Stomach (tissue), 9 donors: ENCODE data around the gene NKIRAS2. TPM values are rescaled to one million over a fixed set of nuclear protein-coding genes. Genes with fewer than 3 reads are reported as not detected.

Experiments
- DNase-seq, 2 donors: peaks; one replicate each; pipeline versions ENCODE4 v3.0.0 to v3.0.0-alpha.2; 2013 to 2019
- H3K27ac ChIP-seq, 5 donors: fragments of 200-600 bp in 4 of 5; sonication (generic) in 4 of 5; one replicate each; pipeline ENCODE4 v1.5.1; 2013 to 2019; ENCODE audit warnings: mild to moderate bottlenecking in 1 of 5, moderate library complexity in 1 of 5
- H3K27me3 ChIP-seq, 3 donors: fragments of 200-600 bp; sonication (generic); one replicate each; pipeline ENCODE4 v1.5.1; 2017 to 2019; ENCODE audit warnings: mixed run types in 1 of 3
- H3K36me3 ChIP-seq, 4 donors: fragments of 200-600 bp; sonication (generic); 1 replicate in 3 of 4; 2 replicates in 1 of 4; pipeline ENCODE4 v1.5.1; 2016 to 2019
- H3K4me1 ChIP-seq, 4 donors: fragments of 200-600 bp; sonication (generic); one replicate each; pipeline ENCODE4 v1.5.1; 2016 to 2019
- H3K4me3 ChIP-seq, 4 donors: fragments of 200-600 bp; sonication (generic) in 3 of 4; one replicate each; pipeline ENCODE4 v1.5.1; 2016 to 2019; ENCODE audit warnings: mild to moderate bottlenecking in 1 of 4
- H3K9me3 ChIP-seq, 4 donors: fragments of 200-600 bp; sonication (generic); one replicate each; pipeline ENCODE4 v1.5.1; 2016 to 2019
- EP300 ChIP-seq: sonication (generic); formaldehyde crosslinking; IDR thresholded peaks from one replicate; pipeline ENCODE4 v1.6.1; 2017; ENCODE audit warnings: antibody characterized with exemption
- POLR2A ChIP-seq, 4 donors: fragments of 450-650 bp; IDR thresholded peaks; one replicate each; pipeline ENCODE4 v1.6.1; 2016; ENCODE audit warnings: antibody characterized with exemption in 4 of 4, control low read depth in 2 of 4, mild to moderate bottlenecking in 1 of 4, moderate library complexity in 1 of 4
- POLR2AphosphoS5 ChIP-seq, 3 donors: sonication (generic); formaldehyde crosslinking; IDR thresholded peaks; one replicate each; pipeline ENCODE4 v1.6.1; 2016; ENCODE audit warnings: antibody characterized with exemption in 3 of 3
- WGBS, 5 donors: extraction: QIAGEN DNeasy Blood & Tissue Kit in 3 of 5; methylation state at CpG; one replicate each; pipeline versions ENCODE4 v1.1.5 to v1.1.7; 2013 to 2018; 5-methylcytosine and 5-hydroxymethylcytosine counted together
- intact Hi-C: fragments of 100-400 bp; cut with DNase I; formaldehyde crosslinking; loops from one replicate; pipeline ENCODE4 v1.15.1; 2023; ENCODE audit warnings: low total_unique reads
- polyA plus RNA-seq, 3 donors: library from polyadenylated mRNA; stranded (reverse); fragments of 200-250 nt; gene quantifications; one replicate each; pipeline ENCODE4 v1.2.3, GENCODE V29; 2013
- total RNA-seq, 5 donors: library from RNA; depleted of rRNA; stranded (reverse); fragments of >200 nt; gene quantifications; one replicate each; pipeline versions ENCODE4 v1.1.0 to v1.2.3, GENCODE V29; 2014 to 2016
- TF ChIP-seq, protein P1 (sequence below), 7 experiments: fragments of 450-650 bp in 4 of 7; fragments of 200-600 bp in 3 of 7; sonication (generic) in 3 of 7; IDR thresholded peaks; one replicate each; pipeline ENCODE4 v1.5.1; 2016 to 2019; ENCODE audit warnings: antibody characterized with exemption in 7 of 7, control low read depth in 2 of 7, mild to moderate bottlenecking in 1 of 7
- donor health status: healthy with polysubstance abuse.
- donor health status: Bipolar disorder and iron deficiency.
- donor health status: healthy.

The NKIRAS2 gene
- total and polyA plus RNA-seq, 8 donors: 7.5 to 28.5 (median 20.8) TPM

DNA sequence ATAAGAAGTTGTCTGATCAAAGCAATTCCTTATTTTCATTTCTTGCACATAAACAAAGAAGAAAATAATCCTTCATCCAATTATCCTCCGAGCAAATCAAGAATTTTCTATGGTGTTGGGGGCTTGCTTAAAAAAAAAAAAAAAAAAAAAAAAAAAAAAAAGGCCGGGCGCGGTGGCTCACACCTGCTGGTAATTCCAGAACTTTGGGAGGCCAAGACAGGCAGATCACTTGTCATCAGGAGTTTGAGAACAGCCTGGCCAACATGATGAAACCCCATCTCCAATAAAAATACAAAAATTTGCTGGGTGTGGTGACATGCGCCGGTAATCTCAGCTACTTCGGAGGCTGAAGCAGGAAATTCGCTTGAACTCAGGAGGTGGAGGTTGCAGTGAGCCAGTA lies 34.0 kb upstream of the NKIRAS2 start:
- 91 to 96% (median 93%) methylated on average over 8 of the region's 8 CpGs for WGBS, 5 donors
- TF ChIP-seq EP300 (no peak), POLR2A (IDR thresholded peaks at IDR 0.05) (no peak), POLR2AphosphoS5 (IDR thresholded peaks at IDR 0.05) (no peak)
- TF ChIP-seq, protein P1, sequence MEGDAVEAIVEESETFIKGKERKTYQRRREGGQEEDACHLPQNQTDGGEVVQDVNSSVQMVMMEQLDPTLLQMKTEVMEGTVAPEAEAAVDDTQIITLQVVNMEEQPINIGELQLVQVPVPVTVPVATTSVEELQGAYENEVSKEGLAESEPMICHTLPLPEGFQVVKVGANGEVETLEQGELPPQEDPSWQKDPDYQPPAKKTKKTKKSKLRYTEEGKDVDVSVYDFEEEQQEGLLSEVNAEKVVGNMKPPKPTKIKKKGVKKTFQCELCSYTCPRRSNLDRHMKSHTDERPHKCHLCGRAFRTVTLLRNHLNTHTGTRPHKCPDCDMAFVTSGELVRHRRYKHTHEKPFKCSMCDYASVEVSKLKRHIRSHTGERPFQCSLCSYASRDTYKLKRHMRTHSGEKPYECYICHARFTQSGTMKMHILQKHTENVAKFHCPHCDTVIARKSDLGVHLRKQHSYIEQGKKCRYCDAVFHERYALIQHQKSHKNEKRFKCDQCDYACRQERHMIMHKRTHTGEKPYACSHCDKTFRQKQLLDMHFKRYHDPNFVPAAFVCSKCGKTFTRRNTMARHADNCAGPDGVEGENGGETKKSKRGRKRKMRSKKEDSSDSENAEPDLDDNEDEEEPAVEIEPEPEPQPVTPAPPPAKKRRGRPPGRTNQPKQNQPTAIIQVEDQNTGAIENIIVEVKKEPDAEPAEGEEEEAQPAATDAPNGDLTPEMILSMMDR (IDR thresholded peaks at IDR 0.05): no peak
- no peaks in the 10 kb centered on the region for H3K9me3 ChIP-seq
- no peaks in the 10 kb centered on the region for H3K27me3 ChIP-seq
- peaks cover 0 to 24% (median 6%) of the 10 kb centered on the region in 4 donors for H3K4me1 ChIP-seq
- peaks cover 75 to 100% (median 98%) of the 10 kb centered on the region in 4 donors for H3K36me3 ChIP-seq
- H3K27ac ChIP-seq: no peak overlapping the region
- intact Hi-C loops: no loop called here
- no peak for DNase-seq
- no peak overlapping the region for H3K4me3 ChIP-seq

DNA sequence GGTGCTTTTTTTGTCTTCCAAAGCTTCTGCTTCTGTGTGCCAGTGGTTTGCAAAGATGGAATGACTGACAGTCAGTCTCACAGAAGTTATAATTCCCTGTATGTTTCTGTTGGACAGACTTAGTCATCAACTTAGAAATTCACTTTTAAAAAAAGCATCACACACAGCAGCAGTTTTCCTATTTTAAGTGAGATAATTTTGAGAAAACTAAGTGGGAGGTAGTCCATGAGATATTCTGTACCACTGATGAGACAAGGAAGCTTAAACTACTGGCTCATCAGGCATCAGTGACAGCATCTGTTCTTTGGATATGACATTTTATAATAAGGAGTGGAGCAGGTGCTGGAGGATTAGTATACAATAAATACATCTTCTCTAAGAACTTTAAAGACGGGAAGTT lies 33.3 kb upstream of the NKIRAS2 start:
- DNase-seq: no peak
- 81 to 95% (median 86%) methylated on average over 1 of the region's 1 CpG for WGBS, 5 donors
- no peaks in the 10 kb centered on the region for H3K27me3 ChIP-seq
- peaks cover 0 to 24% (median 6%) of the 10 kb centered on the region in 4 donors for H3K4me1 ChIP-seq
- H3K9me3 ChIP-seq: no peaks in the 10 kb centered on the region
- no peak overlapping the region for H3K27ac ChIP-seq
- intact Hi-C loops: no loop called here
- H3K36me3 ChIP-seq: peaks cover 69 to 100% (median 98%) of the 10 kb centered on the region in 4 donors
- no peak overlapping the region for H3K4me3 ChIP-seq
- TF ChIP-seq POLR2A (IDR thresholded peaks at IDR 0.05) (no peak), EP300 (no peak), POLR2AphosphoS5 (IDR thresholded peaks at IDR 0.05) (no peak)
- TF ChIP-seq, protein P1 (IDR thresholded peaks at IDR 0.05): no peak

DNA sequence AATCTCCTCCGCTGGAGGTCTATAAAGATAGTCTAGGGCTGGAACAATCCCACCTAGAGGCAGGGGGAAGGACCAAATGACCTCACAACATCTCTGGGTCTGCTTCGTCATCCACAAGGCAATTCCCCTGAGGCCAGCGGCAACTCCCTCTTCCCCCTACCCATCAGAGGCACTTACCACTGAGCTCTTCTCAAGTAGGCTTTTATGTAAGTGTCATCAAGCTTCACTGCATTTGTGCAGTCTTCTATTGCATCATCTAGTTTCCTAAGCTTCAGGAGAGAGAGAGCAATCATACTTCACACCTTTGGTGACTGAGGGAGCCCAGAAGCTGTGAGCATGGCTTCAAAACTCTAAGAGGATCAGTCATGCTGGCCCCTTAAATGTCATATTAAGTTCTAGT lies 32.2 kb upstream of the NKIRAS2 start:
- Histone ChIP-seq H3K36me3 (peaks cover 67 to 100% (median 98%) of the 10 kb centered on the region in 4 donors), H3K4me3 (no peak overlapping the region), H3K27me3 (no peaks in the 10 kb centered on the region), H3K9me3 (no peaks in the 10 kb centered on the region), H3K4me1 (peaks cover 0 to 17% (median 6%) of the 10 kb centered on the region in 4 donors), H3K27ac (no peak overlapping the region)
- intact Hi-C loops: no loop called here
- TF ChIP-seq POLR2AphosphoS5 (IDR thresholded peaks at IDR 0.05) (no peak), POLR2A (IDR thresholded peaks at IDR 0.05) (no peak), EP300 (no peak)
- TF ChIP-seq, protein P1 (IDR thresholded peaks at IDR 0.05): no peak
- WGBS, 5 donors: 74 to 90% (median 86%) methylated on average over 3 of the region's 3 CpGs
- DNase-seq: no peak

DNA sequence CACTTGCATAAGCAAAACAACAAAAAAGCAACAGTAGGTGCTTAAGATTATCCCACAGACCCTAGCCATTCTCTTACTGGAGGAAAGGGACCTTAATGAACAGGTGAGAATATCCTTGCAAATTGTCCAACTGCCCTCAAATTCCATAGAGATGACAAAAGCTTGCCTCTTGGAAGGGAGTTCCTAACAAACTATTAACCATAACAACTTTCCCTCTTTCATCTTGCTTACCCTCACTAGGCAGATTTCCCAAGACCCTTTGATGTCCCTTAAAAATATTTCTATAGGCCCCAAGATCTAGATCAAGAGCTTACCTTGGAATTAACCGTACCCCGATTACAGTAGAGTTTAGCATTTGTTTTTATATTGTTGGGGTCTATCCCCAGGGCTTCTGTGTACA lies 31.5 kb upstream of the NKIRAS2 start:
- no peak overlapping the region for H3K4me3 ChIP-seq
- H3K36me3 ChIP-seq: peaks cover 70 to 100% (median 98%) of the 10 kb centered on the region in 4 donors
- intact Hi-C loops: no loop called here
- H3K9me3 ChIP-seq: no peaks in the 10 kb centered on the region
- DNase-seq: no peak
- H3K27me3 ChIP-seq: no peaks in the 10 kb centered on the region
- TF ChIP-seq POLR2A (IDR thresholded peaks at IDR 0.05): no peak
- TF ChIP-seq POLR2AphosphoS5 (IDR thresholded peaks at IDR 0.05): no peak
- no peak for TF ChIP-seq EP300
- TF ChIP-seq, protein P1 (IDR thresholded peaks at IDR 0.05): no peak
- 94 to 98% (median 97%) methylated on average over 2 of the region's 2 CpGs for WGBS, 5 donors
- H3K27ac ChIP-seq: no peak overlapping the region
- peaks cover 0 to 16% (median 6%) of the 10 kb centered on the region in 4 donors for H3K4me1 ChIP-seq
